HG03521 (cell line): ENCODE data around the gene SLC22A4.

Experiments
- ATAC-seq: cut with Tn5 transposase; IDR thresholded peaks from one replicate; pipeline ENCODE4 v1.9.1; 2021; ENCODE audit warnings: mild to moderate bottlenecking, moderate library complexity; ENCODE audit not compliant: unreplicated experiment

SLC22A4 gene

GRCh38 chr5:132297211-132297940, 3.2 kb downstream of the SLC22A4 start:
- ATAC-seq = no peak

DNA sequence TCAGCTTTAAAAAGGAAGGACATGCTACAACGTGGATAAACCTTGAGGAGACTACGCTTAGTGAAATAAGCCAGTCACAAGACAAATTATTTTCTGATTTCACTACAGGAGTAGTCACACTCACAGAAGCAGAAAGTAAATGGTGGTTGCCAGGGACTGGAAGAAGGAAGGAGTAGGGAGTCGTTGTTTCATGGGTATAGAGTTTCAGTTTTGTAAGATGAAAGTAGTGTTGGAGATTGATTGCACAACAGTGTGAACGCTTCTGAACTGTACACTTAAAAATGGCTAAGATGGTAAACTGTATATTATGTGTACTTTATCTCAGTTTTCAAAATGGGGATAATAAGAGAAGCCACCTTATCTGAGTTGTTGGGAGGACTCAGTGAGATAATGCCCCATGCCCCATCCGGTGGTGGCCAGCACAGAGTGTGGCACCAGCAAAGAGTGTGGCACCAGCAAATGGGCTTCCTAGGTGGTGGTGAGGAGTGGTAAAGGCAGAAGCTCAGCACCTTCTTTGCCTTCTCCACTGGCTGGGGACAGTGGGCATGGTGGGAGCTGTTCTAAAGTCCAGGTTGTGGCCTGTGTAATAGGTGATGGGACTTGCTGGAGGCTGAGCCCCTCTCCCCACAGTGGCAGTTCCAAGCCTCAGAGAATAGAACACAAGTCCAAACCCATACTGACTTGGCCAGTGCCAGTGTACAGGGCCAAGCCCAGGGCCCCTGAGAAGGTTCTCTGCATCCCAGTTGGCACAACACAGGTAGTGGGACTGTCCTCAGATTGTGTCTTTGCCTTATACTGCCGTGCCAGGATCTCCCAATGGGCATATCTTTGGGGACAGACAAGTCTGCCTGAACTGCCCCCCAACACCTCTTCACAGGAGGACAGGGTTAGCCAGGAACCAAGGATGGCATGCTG, 4.4 kb downstream of the SLC22A4 start:
- no peak for ATAC-seq

DNA sequence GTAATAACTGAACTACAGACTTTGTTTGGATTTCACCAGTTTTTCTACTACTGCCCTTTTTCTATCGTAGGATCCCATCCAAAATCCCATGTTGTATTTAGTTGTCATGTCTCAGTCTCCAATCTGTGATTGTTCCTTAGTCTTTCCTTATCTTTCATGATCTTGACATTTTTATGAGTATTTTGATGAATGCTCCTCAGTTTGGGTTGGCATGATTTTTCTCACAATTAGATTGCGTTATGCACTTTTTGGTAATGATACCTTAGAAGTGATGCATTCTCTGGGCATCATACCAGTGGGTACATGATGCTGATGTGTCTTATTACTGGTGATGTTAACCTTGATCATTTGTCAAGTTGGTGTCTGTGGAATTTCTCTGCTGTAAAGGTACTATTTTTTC, 5.7 kb downstream of the SLC22A4 start:
- ATAC-seq = no peak

DNA sequence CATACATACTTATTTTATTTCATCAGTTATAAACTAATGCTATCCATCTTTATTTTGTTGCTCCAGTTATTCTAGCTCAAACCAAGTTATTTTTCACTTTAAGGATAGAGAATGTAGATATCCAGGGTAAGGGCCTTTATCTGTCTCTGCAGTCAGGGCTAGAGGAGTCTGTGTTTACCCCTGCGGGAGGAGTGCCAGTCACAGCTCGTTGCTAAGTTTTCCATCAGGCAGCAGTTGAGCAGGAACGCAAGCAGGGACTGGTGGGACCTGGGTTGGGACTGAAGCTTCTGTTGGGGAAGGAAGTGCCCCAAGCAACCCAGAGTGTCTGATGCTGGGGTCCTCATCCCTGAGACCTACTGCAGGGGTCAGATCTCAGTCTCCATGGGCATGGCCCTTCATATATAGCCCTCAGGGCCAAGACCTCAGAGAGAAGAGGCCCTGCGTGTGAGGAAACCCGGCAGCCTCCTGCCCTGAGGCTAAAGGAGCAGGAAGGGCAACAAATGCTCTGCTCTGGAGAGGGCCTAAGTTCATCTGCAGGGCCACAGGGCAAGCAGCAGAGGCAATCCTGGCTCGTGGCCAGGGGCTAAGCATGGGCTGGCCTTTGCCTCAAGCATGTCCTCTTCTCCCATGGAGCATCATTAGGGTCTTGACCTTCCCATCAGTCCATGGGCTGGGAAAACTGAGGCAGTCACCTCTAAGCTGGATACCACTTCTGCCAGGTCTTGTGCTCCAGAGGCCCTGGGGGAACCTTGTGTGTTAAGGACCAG, 6.6 kb downstream of the SLC22A4 start:
- no peak for ATAC-seq

- ATAC-seq = no peak
Observed at GRCh38 chr5:132301344-132302271, 7.4 kb downstream of the SLC22A4 start.

DNA sequence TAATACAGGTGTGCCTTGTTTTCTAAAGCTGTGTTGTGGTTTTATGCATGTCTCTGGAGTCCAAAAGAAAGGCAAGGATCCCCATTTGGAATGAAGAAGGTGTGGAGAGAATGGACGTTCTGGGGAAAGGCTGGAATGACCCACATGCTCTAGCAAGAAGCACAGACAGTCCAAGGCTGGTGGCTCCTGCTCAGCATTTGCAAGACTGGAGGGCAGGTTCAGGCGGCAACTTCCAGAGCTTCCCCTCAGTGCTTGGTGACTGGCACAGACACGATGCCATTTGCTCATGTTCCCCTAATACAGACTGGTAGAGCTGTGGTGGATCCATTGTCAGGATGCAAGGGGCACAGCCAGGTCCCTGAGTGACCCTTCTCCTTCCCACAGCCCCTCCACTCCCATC, 8.2 kb downstream of the SLC22A4 start:
- no peak for ATAC-seq

- ATAC-seq = no peak
Observed at GRCh38 chr5:132303589-132303988, 9.4 kb downstream of the SLC22A4 start.

- no peak for ATAC-seq
Observed at GRCh38 chr5:132305420-132305819, 11.2 kb downstream of the SLC22A4 start.

DNA sequence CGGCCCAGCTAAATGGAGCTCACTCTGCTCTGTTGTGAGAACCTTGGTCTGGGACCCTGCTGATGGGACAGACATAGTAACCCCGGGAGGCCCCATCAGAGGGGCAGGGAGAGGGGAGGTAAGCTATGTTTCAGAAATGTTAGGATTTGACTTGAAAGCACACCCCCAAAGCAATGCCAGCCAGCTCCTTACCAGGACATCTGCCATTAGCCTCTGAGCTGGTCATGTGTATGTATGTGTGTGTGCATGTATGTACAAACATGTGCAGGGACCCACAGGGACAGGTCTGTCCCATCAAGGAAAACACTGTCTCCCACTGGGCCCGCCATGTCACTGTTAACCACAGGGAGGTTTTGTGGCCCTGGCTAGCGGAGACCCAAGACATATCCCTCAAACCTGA, 14.5 kb downstream of the SLC22A4 start:
- ATAC-seq = no peak

DNA sequence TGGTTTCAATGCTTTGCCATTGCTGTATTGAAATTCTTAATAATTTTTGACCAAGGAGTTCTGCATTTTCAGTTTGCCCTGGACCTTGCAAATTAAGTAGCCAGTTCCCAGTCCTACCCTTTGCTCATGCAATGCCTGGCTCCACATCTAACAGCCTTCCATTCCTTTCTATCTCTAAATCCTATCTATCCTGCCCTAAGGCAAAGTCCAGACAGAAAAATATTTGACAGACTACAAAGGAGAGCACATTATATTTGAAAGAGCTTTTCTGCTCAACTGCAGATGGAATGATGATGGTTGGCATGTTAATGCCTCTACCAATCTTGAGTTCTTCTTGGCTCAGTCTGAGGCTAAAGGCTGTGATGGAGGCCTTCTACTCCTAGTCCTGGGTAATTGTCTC, 15.5 kb downstream of the SLC22A4 start:
- ATAC-seq = no peak

DNA sequence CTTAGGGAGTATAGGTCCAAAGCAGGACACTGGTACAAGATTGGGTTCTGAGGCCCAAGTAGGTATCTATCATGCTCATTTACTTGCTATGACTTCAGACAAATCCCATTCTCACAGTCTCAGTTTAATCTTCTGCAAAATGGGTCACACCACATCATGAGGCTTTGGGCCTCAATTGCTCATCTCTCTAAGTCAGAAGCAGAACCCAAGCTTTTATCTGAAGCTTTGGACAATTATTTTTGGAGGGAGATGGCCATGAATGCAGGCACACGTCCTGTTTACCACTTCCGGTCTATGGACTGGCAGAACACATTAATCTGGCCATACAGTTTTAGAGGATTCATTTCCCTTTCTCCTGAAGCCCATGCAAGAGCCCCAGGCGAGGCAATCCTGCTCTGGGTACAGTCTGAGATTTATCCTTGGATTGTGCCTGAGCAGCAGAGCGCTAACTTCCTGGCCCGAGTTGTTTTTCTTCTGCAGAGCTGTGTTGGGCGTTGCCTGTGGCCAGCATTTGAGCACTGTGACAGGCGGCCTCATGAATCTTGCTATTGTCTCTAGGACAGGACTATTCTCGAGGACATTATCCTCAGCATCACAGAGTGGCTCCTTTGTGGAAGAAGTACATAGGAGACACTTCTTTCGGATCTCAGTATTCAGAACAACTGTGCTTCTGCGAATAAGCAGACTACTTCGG, 16.1 kb downstream of the SLC22A4 start:
- no peak for ATAC-seq

GRCh38 chr5:132313366-132313765, 19.2 kb downstream of the SLC22A4 start:
- no peak for ATAC-seq

DNA sequence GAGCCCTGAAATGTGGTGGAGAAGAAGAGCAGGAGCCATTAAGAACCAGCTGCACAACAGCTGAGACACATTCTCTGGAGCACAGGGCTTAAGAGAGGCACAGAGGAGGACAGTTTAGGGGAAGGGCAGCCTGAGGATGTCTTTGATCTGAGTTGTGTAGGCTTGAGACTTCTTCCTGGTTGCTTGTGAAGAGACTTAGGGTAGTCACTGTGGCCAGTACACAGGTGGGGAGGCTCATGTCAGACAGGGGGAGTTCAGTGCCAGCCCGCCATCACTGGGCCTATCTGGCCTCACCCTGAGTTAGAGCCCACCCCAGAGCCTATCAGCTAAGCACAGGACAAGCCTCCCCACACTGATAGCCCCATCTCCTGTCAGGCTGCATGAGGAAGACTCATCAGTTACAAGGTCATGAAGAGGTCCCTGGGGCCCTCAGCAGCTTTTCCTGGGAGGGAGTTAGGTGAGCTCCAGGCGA, 19.8 kb downstream of the SLC22A4 start:
- ATAC-seq = no peak

DNA sequence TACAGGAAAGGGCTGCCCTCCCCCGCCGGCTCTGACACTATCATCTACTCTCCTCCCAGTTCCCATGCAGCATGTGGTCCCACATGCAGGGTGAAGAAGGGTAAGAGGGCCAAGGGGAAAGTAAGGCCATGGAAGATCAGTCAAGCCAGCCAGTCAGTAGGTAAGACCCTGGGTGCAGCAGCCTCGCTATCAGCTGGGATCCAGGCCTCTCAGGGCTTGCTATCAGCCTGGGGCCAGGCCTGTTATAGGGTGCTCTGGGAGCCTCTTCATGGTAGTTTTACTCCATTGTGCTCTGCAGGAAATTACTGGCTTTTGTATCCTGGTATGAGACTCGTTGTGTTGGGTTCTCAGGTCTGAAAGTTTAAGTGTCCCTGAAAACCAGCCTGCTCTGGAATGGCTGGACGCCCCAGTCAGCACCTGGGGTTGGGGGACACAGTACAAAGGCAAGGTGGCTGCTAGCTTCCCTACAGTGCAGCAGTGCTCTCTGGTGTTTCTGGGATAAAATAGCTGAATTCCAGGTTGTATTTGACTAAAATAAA, 21.4 kb downstream of the SLC22A4 start:
- no peak for ATAC-seq

DNA sequence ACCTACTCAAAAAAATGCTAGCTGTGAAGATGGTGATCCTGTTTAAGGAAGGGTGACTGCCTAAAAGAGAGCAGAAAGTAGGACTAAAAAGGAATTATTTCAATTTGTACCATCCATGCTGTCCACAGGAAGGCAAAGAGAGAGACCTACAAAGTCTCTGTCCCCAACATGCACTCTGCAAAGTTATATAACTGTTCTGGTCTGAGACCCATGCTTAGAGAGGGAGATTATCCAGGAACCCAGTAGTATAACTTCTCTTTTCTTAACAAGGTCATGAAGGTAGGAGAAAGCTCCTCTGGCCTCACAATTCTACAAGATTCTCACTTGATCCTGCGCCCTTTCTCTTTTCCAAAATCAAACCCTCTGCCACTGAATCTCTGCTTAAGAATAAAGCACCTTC, 25.8 kb downstream of the SLC22A4 start:
- ATAC-seq = no peak

GRCh38 chr5:132321109-132321721, 27.0 kb downstream of the SLC22A4 start:
- ATAC-seq = no peak

- ATAC-seq = no peak
Observed at GRCh38 chr5:132322266-132322665, 28.1 kb downstream of the SLC22A4 start.

DNA sequence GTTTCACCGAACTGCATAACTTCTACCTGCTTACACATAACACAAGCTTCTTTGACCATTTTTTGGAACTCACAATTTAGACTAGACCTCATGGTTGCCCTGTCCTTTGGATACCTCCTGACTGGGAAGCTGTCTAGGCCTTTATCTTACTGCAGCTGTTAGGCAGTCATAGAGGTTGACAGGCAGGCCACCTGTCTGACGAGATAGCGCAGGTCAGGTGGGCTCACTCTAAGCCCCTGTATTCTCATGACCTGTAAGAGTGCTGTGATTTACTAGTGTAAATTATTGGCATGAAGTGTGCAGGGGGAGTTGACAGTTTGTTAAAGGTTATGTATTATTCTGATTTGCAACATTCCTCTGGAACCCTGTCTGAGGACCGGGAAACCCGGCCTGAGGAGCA, 29.0 kb downstream of the SLC22A4 start:
- ATAC-seq = no peak

- ATAC-seq = no peak
Observed at GRCh38 chr5:132325691-132326090, 31.5 kb downstream of the SLC22A4 start.
